GM11168 (cell line): Measurements from ENCODE around the gene STK17B.
"Not testable (repeated sequence)": the region's sequence is repeated elsewhere in the genome, so short reads cannot be mapped to it uniquely, and the experiment has no call there.

ENCODE experiments used
- in situ Hi-C: fragments of 300-500 bp; cut with MboI; formaldehyde crosslinking; loops from one replicate; pipeline ENCODE4 v1.12.0; 2022; ENCODE audit warnings: low sequenced_read_pairs; ENCODE audit not compliant: unreplicated experiment

STK17B gene

DNA sequence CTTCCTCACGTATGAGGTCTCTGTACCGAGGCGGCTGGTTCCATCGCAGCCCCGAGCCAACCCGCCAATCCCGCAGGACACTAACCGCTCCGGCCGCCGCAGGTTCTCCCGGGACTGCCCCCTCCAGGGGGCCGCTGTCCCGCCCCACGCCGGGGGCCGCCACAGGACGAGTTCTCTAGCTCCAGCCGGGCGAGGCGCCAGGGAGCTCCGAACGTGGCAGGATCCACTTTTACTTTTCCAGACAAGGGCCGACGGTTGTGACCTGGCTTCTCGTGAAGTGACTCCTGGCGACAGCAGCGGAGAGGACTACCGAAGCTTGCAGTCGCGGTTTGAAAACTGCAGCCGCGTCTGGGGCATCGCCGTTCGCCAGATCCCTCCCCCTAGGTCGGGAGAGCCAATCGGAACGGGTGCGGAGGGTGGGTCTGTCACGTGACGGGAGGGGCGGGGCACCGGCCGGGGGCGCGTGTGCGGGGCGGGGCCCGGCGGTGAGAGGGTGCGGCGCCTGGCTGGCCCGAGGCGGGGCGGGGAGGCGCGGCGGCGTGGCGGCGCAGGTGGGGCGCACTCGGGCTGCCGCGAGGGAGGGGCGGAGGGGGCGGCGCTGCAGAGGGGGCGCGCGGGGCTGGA is at the start of gene STK17B:
Gene STK17B, minus strand, starts transcription at position 331 of the 624 bp plus-strand sequence. CDS start 8,195 bp downstream, outside the sequence.
- in situ Hi-C loops: loop anchor here (5.0 to 10.0 kb wide), 2 partner anchors 91 to 517 kb away; partner anchors contain the start of gene SLC39A10

DNA sequence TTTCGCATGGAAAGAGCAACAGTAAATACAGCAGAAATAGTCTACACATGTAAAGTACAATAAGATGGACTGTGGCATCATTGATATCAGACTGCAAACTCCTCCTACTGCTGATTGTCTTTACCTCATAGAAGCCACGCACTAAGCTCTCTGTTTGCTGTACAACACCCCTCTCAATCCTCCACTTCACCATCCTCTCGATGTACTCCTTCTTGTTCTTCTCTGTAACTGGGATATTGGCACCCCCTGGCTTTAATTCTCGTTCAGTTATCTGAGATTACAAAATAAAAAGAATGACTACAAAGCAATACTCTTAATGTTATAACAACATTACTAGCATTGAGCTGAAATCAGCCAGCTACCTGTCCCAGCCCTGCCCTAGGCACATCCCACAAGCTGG is 49.3 kb upstream of the STK17B start:
- in situ Hi-C loops: no loop called here

DNA sequence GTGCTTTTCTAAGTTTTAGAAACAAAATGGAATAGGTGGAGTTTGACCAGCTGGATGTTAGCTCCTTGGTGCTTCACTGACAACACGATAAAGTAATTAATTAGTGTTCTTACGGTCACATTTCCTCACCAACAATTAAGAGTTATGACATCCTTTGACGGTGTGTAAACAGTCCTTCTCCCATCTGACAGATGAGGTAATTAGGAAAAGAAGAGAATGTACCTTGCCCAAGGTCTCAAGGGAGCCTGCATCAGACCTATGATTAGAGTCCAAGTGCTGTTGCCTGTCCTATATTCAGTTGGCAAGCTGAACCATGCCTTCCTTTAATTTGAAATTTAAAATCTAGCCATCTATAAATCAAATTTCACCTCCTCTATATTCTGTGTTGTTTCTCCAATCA is 48.3 kb upstream of the STK17B start:
- in situ Hi-C loops: no loop called here

DNA sequence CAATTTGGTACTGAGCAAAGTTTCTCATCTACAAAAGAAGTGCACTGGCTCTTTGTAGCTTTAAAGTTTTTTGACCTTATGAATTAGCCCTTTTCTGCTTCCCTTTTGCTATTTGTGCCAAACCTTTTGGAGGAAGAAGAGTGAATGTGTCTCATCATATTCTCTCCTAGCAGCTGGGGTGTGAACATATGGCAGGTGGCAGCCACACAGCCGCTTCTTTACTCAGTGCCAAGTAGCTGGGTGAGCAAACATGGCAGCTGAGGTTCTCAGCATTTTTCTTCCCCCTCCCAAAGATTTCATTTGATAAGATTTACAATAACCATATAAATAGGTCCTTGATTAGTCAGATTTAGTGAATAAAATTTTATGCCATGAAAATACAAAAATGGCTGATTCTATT is 46.7 kb upstream of the STK17B start:
- in situ Hi-C loops: no loop called here

DNA sequence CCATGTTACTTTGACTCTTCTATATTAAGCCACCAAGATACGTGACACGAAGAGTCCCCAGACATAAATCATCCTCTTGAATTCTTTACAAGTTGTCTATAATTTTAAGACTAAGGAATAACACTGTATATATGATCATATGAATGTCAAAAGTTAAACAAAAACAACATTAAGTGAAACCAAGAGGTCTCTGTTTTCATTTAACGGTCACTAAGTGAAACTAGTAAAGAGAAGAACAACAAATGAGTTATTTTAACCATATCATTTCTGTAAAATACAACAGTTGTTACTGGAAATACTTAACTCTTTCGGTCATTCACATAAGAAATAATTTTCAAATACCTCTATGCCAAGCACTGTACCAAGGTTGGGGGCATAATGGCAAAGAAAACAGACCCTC is 45.7 kb upstream of the STK17B start:
- in situ Hi-C loops: no loop called here

DNA sequence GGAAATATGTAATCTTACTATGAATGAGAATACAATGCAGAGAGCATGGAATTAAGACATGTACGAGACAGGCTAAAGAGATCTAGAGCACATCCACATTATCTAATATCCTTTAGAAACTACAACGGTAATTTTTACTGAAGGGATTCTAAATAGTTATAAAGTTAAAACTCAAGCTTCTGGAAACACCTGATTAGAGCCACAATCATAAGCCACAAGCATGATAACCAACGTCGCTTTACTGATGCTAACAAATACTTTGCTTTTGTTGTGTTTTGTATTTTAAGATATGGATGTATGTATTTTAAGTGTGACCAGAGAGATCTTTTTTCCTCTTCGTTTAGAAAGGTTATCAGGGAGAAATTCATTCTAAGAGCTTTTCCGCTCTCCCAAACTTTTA is 44.0 kb upstream of the STK17B start:
- in situ Hi-C loops: no loop called here

DNA sequence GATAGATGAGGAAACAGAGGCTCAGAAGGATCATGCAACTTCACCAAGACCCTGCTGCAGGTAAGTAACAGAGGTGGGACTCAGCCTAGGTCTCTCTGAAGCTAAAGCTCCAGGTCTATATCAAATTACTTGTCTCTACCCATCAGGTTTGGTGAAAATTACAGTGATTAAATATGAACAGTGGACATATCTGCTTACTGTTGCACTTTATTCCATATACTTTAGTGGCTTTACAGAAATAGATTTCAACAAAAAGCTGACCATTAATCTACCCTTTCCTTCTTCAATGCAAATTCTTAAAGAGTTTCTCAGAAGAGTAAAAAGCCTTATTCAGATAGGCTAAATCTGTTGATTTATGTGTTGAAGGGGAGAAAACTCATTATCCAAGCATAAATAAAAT is 42.8 kb upstream of the STK17B start:
- in situ Hi-C loops: no loop called here

DNA sequence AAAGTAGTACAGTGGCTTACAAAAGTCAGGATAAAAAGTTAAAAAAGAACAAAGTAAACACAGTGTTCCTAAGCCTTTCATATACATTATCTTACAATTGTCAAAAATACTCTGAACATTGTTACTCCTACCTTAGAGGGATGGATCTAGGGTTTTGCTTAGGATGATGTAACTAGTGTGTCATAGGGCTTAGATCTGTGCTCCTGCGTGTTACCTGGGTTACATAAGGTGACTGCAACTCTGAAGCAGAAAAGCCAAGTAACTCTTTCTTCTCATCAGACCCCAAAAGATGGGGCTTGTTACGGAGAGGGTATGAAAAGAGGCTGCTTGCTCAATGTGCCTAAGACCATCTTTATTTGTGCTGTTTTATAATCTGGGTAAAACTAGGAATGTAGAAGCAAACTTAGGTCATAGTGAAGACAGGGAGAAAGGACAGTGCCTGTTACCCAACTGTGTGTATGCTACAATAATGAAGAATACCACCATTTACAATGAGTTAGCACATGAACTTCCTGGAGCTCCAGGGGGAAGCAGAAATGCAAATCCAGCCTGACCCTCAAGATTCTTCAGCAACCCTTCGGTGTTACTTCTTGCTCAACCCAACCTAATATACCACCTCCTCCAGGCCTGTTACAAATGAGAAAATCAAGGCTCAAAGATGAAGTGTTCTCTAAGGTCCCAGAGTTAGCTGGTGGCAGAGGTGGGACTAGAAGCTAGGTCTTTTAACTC is 42.0 kb upstream of the STK17B start:
- in situ Hi-C loops: no loop called here

DNA sequence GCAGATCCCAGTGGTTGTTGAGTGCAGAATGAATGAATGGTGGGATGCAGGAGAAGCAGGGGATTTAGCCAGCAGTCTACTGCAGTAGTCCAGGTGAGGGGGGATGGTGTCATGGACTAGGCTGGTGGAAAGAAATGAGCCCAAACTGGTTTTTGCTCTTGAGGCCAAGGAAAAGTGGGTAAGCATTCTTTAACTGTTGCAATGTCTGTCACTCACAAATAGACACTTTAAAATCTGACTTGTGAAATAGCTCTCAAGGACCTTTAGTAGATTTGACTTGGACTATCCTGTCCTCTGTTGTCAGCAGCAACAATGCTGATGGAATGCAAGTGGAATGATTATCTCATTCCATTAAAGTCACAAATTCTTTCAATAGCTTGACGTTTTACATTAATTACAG is 37.5 kb upstream of the STK17B start:
- in situ Hi-C loops: no loop called here

DNA sequence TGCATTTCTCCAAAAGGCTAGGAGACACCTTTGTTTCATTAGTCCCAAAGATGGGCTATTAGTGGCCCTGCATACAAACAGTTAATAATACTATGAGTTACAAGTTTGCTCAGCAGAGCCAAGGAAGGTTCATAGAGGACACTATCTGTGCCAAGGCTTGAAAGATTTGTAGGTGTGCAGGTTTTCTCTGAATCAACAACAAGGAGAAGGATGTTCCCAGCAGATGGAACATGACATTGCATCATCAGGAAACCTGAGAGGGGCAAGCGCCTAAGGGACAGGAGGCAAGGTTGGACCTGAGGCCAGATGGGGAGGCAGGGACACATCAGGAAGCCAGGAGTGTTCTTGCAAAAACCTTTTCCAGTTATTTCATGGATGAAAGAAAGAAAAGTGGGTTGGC is 35.4 kb upstream of the STK17B start:
- in situ Hi-C loops: no loop called here

DNA sequence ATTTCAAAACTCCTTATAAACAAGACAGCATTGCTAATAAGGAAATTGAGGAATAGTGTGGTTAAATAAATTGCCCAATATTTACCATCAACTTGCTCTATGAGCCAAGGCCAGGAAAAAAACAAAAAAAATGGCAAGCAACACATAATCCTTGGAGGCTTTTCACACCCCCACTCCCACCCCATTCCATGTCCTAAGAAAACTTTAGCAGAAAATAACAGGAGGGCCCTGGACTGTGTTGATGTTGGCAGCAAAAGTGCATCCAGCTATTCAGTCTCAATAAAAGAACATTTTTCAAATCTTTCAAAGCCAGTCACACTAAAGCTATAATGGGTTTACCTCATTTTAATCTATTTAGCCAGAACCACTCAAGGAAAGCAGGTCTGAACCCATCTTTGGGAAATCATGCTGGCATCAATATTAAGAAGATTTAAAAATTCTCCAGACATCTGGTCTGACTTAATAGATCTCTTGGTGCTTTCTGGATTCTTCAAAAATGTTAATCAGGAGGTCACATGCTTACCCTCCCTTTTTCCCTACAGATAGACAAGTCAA is 34.6 kb upstream of the STK17B start:
- in situ Hi-C loops: no loop called here

DNA sequence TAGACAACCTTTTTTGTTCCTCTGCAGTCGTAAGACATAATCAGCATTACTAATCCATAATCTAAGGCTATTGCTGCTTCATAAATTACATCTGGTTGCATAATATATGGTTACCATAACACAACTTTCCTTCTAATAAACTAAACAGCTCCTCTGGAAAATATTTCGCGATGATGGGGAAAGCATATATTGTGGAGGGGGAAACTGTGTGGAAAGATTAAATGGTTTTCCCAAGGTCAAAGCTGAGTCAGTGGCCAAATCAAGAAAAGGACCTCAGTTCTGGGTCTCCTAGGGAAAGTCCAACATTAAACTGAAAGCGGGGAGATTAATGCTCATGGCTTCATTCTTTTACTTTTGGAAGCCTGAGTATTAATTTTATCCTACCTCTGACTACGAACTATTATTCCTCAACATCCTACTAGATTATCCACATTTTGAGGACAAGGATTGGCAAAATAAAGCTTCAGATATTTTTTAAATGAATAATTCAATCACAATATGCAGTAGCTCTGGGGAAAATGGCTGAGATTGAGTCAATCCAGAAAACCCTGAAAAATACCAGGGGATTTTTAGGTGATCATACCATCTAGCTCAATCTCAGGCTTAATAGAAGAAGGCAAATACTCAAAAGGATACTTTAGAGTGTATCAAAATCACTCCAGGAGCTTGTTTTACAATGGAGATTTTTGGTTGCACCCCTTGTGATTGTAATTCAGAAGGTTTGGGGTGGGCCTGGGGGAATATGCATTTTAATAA is 33.8 kb upstream of the STK17B start:
- in situ Hi-C loops: no loop called here

DNA sequence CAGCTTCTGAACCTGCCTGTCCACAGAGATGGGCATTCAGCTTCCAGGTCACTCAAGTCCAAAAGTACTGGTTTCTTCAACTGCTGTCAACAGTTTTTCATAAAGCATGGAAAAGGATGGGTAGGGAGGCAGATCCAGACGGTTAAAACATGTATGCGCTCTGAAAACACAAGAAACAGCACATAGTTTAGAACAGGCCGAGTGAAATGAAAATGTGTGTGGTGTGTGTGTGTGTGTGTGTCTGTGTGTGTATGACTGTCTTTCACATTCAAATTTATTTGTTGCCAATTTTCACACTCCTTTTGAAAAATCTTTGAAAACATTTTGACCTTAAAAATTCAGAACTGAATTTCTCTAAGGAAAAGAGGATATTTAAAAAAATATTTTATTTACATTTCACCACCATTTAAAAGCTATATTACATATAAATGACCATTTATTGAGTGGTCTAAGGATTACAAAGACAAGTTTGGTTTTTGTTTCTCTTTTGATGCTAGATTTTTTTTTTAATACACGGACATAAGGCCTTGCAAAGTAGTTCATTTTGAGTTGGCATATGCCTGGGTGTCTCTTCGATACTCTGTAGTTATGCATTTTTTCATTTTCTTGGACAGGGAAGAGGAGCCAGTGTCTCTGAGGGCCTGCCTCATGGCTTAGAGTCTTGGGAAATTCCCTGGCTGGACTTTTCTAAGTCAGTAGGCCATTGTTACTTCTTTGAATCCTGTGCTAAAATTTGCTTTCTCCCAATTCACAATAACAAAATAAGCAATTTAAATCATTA is 30.0 kb upstream of the STK17B start:
- in situ Hi-C loops: no loop called here

DNA sequence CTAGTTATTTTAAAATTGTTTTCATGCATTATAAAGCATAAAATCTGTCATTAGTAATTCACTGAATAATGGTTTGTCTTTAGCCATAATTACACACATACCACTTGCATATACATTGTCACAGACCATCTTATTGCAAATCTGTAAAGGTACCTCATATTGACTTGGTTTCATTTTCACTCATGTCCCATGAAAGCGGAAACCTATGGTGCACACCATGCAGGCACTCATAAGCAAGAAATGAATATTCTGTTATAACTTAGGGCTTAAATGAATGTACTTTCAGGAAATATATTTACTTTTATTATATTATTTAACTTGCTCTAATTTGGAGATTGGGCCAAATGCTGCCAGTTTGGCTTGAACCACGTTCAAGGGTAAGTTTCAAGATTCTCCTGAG is 29.2 kb upstream of the STK17B start:
- in situ Hi-C loops: no loop called here

DNA sequence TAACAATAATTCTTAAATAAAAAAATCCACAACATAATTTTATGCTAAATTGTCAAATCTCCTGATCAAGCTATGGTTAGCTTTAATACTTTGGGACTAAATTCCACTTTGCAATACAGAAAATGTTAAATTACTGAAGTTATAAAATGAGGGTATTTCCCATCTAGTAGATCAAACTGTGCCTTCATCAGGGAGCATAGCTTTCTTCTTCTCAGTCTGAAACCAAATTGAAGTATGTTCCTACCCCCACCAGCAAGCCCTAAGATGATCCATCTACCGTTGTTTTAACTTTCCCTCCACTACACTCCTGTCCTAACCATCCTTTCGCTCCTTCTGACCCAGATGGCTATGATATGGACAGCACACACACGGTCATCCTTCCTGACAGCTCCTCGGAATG is 24.4 kb upstream of the STK17B start:
- in situ Hi-C loops: no loop called here

DNA sequence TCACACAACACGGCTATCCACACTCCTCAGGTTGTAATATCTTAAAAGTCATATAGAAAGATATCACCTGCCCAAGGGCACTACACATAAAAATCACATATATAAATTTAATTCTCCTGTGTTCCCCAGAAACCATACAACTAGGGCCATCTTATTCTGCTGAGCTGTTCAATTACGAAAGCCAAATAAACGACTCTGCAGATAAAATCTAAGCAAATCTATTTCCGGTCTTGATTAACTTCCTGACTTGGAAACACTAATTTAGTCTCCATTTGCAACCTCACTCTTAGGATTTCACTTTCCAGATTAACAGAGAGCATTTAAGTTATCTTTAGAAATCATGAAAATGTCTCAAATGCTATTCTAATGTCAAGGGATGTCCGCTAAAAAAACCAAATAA is 23.9 kb upstream of the STK17B start:
- in situ Hi-C loops: no loop called here

DNA sequence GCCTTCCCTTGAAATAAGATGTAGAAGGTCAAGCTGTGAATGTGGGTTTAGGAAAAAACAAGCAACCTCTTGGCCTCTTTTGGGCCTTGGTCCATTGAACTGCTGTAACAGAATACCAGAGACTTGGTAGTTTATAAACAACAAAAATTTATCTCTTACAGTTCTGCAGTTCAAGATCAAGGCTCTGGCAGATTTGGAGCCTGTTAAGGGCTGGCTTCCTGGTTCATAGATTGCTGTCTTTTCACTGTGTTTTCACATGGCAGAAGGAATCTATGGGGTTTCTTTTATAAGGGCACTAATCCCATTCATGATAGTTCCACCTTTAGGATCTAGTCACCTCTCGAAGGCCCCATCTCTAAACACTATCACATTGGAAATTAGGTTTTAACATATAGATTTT is 20.2 kb upstream of the STK17B start:
- in situ Hi-C loops: no loop called here

DNA sequence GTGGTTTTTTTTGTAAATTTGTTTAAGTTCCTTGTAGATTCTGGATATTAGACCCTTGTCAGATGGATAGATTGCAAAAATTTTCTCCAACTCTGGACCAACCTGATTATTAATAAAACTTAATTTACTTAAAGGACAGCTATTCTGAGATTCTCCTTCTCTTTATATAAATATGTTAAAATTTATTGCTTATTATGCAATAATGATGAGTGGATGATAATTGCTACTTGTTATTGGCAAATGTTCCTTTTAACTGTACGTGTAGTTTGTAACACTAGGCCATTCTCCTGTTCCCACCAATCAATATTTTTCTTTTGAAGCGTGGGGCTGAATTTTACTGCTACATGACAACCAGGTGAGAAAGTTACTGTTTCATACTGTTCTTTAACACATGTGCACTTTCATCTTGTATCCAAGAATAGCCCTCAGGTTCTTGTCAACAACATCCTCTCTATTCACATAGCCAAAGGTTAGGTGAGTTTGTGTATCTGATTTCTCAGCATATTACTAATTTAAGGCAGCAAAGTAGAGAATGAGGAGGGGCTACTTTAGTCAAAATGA is 16.6 kb upstream of the STK17B start:
- in situ Hi-C loops: no loop called here

DNA sequence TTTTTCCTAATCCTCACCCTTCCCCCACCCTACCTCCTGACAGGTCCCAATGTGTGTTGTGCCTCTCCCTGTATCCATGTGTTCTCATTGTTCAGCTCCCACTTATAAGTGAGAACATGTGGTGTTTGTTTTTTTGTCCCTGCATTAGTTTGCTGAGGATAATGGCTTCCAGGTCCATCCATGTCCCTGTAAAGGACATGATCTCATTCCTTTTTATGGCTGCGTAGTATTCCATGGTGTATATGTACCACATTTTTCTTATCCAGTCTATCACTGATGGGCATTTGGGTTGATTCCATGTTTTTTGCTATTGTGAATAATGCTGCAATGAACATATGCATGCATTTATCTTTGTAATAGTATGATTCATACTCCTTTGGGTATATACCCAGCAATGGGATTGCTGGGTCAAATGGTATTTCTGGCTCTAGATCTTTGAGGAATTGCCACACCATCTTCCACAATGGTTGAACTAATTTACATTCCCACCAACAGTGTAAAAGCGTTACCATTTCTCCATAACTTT is 15.9 kb upstream of the STK17B start:
- in situ Hi-C loops: not testable (repeated sequence)
